Measurements from ENCODE around the gene FBXO46.

- no peak for TF ChIP-seq SIN3A (IDR thresholded peaks at IDR 0.05; ENCODE audit: borderline replicate concordance, insufficient read depth, low read length)
- no peak for TF ChIP-seq POLR2AphosphoS5 (IDR thresholded peaks at IDR 0.05; ENCODE audit: low read depth, low read length)
- TF ChIP-seq REST (IDR thresholded peaks at IDR 0.05; ENCODE audit: insufficient read depth in 1 of 2, low read depth in 2 of 2, low read length in 2 of 2) = no peak
Measured at GRCh38 chr19:45745606-45746005, 14.9 kb upstream of the FBXO46 start.
